Chondrocyte (in vitro differentiated cells): ENCODE measurements around the gene PGLYRP2. TPM values are rescaled to one million over a fixed set of nuclear protein-coding genes. Genes with fewer than 3 reads are reported as not detected.

ENCODE experiments used
- DNase-seq: peaks from one replicate; pipeline ENCODE4 v3.0.0; 2021; ENCODE audit warnings: mixed read lengths, low spot score
- H3K27ac Mint-ChIP-seq: one replicate; pipeline ENCODE4 v1.8.0; 2021; ENCODE audit warnings: mild to moderate bottlenecking, moderate library complexity, mixed read lengths; ENCODE audit not compliant: unreplicated experiment
- H3K27me3 Mint-ChIP-seq: 2 replicates; pipeline ENCODE4 v1.8.0; 2021; ENCODE audit warnings: low read depth, mixed read lengths
- H3K36me3 Mint-ChIP-seq: 2 replicates; pipeline ENCODE4 v1.8.0; 2021; ENCODE audit warnings: low read depth, mixed read lengths
- H3K4me1 Mint-ChIP-seq: 2 replicates; pipeline ENCODE4 v1.8.0; 2021; ENCODE audit warnings: low read depth, mild to moderate bottlenecking, mixed read lengths
- H3K4me3 Mint-ChIP-seq: one replicate; pipeline ENCODE4 v1.8.0; 2021; ENCODE audit warnings: mild to moderate bottlenecking, moderate library complexity, mixed read lengths; ENCODE audit not compliant: unreplicated experiment
- H3K9me3 Mint-ChIP-seq: 2 replicates; pipeline ENCODE4 v1.8.0; 2021; ENCODE audit warnings: low read depth, mixed read lengths
- total RNA-seq: library from RNA; stranded (reverse); gene quantifications from 3 replicates; pipeline ENCODE4 v1.2.1, GENCODE V29; 2021
- TF ChIP-seq, protein P1 (sequence below): fragments of 200-600 bp; sonication (generic); IDR thresholded peaks from 2 replicates; pipeline ENCODE4 v1.5.0; 2021; ENCODE audit warnings: antibody characterized with exemption, mild to moderate bottlenecking, moderate library complexity

The PGLYRP2 gene
- total RNA-seq, 1 donor from 2014 or later: not detected

DNA sequence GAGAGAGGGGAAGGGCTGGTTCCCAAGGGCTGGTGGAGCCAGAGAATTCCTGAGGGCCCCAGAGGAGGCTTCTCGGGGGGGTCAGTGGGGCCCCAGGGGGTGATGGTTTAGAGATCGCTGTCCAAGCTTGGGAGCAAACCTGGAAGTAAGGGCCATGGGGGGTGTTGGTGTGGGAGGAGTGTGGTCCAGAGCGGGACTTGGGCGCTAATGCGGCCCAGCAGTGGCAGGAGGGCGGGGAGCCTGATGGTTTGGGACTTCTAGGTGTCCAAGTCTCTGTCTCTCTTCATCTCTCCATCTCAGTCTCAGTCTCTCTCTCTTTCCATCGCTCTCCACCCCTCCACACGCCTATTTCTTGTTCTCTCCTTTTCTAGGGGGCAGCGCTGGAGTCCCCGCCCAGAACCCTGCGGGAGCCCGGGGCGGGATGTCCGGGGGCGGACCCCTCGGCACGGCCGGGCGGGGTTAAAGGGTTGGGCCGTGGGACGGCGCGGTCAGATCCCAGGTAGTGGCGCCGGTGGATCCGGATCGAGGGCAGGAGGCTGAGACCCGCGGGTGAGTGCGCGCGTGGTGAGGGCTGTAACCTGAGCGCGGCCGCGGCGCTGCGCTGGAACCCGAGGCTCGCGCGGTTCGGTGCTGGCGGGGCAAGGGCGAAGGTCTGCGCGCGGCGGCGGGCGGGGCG lies 28.9 kb upstream of the PGLYRP2 start, which contains the start of gene CYP4F22:
Gene CYP4F22, plus strand, starts transcription at position 491 of the 676 bp plus-strand sequence. CDS start 16,812 bp downstream, outside the sequence.
- no peak for DNase-seq
- H3K27ac Mint-ChIP-seq: no peak within 1 kb of the TSS
- peaks cover 17% of the 10 kb centered on the region for H3K27me3 Mint-ChIP-seq
- H3K36me3 Mint-ChIP-seq: no peaks in the 10 kb centered on the region
- TF ChIP-seq, protein P1, sequence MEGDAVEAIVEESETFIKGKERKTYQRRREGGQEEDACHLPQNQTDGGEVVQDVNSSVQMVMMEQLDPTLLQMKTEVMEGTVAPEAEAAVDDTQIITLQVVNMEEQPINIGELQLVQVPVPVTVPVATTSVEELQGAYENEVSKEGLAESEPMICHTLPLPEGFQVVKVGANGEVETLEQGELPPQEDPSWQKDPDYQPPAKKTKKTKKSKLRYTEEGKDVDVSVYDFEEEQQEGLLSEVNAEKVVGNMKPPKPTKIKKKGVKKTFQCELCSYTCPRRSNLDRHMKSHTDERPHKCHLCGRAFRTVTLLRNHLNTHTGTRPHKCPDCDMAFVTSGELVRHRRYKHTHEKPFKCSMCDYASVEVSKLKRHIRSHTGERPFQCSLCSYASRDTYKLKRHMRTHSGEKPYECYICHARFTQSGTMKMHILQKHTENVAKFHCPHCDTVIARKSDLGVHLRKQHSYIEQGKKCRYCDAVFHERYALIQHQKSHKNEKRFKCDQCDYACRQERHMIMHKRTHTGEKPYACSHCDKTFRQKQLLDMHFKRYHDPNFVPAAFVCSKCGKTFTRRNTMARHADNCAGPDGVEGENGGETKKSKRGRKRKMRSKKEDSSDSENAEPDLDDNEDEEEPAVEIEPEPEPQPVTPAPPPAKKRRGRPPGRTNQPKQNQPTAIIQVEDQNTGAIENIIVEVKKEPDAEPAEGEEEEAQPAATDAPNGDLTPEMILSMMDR: no peak
- H3K4me3 Mint-ChIP-seq: no peak within 1 kb of the TSS
- no peaks in the 10 kb centered on the region for H3K4me1 Mint-ChIP-seq
- H3K9me3 Mint-ChIP-seq: no peaks in the 10 kb centered on the region

DNA sequence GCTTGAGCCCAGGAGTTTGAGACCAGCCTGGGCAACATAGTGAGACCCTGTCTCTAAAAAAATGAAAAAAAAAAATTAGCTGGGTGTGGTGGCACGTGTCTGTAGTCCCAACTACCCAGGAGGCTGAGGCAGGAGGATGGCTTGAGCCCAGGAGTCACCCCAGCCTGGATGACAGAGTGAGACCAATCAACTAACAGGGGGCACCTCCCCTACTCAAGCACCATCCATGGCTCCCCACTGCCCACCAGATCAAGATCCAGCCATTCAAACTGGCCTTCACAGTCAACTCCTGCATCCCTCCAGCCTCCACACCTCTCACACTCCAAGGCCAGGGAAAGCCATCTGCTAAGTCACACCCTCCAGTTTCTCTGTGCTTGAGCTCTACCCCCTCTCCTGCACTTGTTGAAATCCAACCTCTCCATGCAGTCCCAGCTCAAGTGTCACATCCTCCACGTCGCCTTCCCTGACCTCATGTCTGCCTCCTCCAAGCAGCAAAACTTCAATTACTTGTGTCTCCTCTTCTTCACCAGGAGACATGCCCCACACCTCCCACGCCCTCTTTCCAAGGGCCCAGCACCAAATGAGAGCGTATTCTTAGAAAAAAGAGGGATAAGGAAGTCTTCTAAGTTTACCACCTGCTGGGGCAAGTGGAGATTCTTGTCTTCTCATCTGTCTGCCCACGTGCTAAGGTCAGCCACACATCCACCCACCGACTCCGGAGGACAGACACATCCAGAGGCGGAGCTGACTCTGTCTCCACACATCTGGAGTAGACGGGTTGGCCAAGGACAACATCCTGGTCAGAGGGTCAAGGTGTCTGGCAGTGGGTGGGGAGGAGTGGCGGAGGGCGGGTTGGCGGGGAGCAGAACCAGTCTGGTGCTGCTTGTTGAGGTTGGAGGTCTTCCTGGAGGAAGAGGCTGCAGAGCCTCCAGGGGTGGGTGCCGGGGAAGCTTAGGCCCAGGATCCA lies 28.1 kb upstream of the PGLYRP2 start:
- peaks cover 18% of the 10 kb centered on the region for H3K27me3 Mint-ChIP-seq
- no peaks in the 10 kb centered on the region for H3K9me3 Mint-ChIP-seq
- TF ChIP-seq, protein P1: no peak
- DNase-seq: peak; percentile 58
- no peaks in the 10 kb centered on the region for H3K36me3 Mint-ChIP-seq
- H3K4me3 Mint-ChIP-seq: no peak overlapping the region
- no peak overlapping the region for H3K27ac Mint-ChIP-seq
- H3K4me1 Mint-ChIP-seq: no peaks in the 10 kb centered on the region

DNA sequence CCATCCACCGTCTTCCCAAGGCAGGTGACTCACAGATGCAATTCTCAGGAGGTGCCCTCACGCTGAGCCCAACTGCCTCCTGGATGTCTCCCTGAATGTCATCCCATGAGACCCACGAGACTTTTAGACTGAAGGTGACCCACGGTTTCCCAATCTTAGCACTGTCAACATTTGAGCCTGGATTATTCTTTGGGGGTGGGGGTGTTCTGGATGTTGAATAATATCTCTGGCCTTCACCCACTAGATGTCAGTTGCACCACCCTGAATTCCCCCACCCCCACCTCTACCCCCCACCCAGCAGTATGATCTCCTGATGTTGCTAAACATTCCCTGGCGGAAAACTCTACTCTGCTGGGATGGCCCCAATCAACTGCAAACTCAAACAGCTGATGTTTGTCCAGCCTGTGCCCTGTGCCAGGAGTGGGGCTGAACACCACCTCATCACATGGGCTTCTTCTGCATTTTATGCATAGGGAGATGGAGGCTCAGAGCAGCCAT lies 26.8 kb upstream of the PGLYRP2 start:
- DNase-seq: no peak
- no peaks in the 10 kb centered on the region for H3K4me1 Mint-ChIP-seq
- TF ChIP-seq, protein P1: no peak
- H3K27me3 Mint-ChIP-seq: peaks cover 25% of the 10 kb centered on the region
- H3K4me3 Mint-ChIP-seq: no peak overlapping the region
- no peaks in the 10 kb centered on the region for H3K9me3 Mint-ChIP-seq
- H3K27ac Mint-ChIP-seq: no peak overlapping the region
- no peaks in the 10 kb centered on the region for H3K36me3 Mint-ChIP-seq

DNA sequence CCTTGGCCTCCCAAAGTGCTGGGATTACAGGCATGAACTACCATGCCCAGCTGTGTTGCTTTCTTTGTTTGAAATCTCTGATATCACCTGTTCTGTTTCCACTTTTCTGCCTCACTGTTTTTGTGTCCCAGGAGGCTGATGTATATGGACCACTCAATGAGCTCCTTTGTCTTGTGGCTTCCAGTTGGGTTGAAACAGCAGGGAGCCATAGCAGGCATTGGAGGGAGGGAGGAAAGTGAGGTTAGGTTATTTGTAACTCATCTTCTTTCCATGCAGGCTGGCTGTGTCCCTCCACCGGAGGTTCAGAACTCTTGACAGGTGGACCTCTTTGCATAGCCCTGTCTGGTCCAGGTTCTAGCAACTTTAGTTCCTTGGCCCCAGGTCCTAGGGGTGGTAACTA lies 23.0 kb upstream of the PGLYRP2 start:
- Mint-ChIP-seq H3K27ac (no peak overlapping the region), H3K4me1 (no peaks in the 10 kb centered on the region), H3K36me3 (no peaks in the 10 kb centered on the region), H3K4me3 (no peak overlapping the region), H3K27me3 (peaks cover 32% of the 10 kb centered on the region), H3K9me3 (no peaks in the 10 kb centered on the region)
- no peak for DNase-seq
- TF ChIP-seq, protein P1: no peak

DNA sequence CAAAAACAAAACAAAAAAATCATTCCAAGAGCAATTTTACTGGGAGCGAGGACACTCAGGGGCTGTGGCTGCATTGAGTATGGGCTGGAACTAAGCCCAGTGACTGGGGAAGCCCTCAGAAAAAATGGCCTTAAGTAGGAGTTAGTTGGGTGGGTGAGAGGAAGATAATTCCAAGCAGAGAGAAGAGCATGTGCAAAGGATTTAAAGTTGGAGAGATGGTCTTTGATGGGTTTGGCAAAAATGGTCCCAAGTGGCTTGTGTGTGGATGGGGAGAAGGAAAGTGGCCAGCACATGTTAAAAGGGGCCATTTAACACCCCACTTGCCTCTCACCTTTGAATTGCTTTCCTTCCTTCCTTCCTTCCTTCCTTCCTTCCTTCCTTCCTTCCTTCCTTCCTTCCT lies 22.3 kb upstream of the PGLYRP2 start:
- H3K4me3 Mint-ChIP-seq: no peak overlapping the region
- peaks cover 29% of the 10 kb centered on the region for H3K27me3 Mint-ChIP-seq
- TF ChIP-seq, protein P1: no peak
- no peak overlapping the region for H3K27ac Mint-ChIP-seq
- H3K36me3 Mint-ChIP-seq: no peaks in the 10 kb centered on the region
- no peak for DNase-seq
- no peaks in the 10 kb centered on the region for H3K4me1 Mint-ChIP-seq
- no peaks in the 10 kb centered on the region for H3K9me3 Mint-ChIP-seq
